ENCODE results near the gene IER3.

IER3 gene

DNA sequence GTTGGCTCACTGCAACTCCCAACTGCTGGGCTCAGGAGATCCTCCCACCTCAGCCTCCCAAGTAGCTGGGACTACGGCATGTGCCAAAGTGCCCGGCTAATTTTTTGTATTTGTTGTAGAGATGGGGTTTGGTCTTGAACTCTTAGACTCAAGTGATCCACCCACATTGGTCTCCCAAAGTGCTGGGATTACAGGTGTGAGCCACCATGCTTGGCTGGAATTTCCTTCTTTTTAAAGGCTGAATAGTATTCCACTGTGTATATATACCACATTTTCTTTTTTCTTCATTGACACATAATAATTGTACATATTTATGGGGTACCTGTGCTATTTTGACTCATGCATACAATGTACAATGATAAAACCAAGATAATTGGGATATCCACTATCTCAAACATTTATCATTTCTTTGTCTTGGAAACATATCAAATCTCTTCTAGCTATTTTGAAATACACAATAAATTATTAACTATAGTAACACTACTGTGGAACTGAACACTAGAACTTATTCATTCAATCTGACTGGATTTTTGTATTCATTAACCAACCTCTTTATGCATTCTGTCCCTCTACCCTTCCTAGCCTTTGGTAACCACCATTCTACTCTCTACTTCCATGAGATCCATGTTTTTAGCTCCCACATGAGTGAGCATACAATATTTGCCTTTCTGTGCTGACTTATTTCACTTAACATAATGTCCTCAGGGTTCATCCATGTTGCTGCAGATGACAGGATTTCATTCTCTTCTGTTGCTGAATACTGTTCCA is 35.1 kb downstream of the IER3 start:
- FAIRE-seq (no peak), DNase-seq (ENCODE audit: low spot score) (no peak)

DNA sequence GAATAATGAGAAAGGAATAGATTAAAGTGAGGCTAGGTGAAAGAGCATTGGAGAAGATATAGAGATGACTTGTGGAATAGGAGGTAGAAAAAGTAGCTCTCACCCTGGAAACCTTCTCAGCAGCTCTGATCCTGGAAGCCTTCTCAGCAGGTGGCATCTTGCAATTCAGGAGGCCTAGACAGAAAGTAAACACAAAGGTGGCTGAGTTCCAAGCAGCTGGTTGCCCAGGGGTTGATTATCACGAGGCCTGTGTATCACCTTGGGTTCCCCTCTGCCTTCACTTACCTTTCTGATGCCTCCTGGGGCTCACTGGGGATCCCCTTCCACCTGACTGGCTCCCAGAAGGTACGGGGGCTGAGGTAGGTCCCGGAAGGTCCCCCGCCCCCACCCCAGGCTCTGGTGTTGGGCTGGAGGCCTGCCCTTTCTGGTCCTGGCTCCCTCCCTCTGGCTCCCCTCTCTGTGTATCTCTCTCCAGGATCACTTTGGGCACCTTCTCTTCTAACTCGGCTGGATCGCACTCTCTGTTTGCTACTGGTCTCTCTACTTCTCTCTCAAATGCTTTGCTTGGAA is 37.0 kb downstream of the IER3 start:
- FAIRE-seq (no peak), DNase-seq (ENCODE audit: low spot score) (no peak)

DNA sequence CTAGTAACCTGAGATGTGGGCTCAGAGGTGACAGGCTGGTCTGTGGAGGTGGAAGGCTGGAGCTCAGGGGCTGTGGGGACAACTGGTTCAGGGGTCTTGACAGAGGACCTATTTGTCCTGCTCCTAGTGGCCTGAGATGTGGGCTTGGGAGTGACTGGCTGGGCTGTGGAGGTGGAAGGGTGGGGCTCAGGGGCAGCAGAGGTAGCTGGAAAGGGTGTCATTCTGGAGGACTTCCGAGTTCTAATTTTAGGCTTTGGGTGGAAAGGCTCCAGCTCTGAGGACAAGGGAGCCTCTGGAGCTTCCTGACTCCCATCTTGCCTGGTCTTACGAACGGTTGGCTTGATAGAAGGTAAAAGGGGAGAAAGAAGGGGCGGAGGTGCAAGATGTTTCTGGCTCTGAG is 38.7 kb downstream of the IER3 start:
- FAIRE-seq (no peak), DNase-seq (ENCODE audit: low spot score) (no peak)

DNA sequence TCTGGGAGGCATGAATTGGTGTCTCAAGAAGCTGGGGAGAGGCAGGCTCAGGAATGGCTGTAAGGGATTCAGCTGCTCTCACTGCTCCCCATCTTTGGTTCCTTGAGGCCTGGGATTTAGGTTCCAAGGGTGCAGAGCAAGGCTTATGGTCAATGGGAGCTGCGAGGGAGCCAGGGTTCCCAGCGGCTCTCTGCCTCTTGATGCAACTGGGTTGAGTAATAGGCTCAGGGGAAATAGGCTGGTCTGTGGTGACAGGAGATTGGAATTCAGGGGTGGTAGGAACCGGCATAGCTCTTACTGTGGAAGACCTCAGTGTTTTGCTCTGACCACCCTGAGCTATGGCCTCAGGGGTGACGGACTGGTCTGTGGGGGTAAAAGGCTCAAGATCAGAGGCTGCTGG is 40.5 kb downstream of the IER3 start:
- no peak for DNase-seq (ENCODE audit: low spot score)
- no peak for FAIRE-seq

DNA sequence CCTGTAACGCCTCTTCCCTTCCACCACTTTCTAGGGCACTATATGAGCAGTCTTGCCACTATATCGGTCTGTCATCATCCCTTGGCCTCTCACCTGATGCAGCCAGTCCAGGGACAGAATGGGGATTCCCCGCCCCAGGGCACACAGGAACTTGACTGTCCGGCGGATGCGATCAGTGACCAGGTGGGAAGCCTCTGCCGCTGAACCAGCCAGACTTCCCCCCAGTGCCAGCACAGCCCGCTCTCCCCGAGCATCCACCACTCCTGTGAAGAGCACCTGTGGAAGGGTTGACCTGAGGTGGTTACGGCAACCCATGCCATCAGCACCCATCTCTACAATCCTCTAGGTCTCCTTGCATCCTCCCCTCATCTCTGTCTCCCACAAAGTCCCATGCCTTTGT is 41.3 kb downstream of the IER3 start:
- FAIRE-seq = no peak
- no peak for DNase-seq (ENCODE audit: low spot score)

DNA sequence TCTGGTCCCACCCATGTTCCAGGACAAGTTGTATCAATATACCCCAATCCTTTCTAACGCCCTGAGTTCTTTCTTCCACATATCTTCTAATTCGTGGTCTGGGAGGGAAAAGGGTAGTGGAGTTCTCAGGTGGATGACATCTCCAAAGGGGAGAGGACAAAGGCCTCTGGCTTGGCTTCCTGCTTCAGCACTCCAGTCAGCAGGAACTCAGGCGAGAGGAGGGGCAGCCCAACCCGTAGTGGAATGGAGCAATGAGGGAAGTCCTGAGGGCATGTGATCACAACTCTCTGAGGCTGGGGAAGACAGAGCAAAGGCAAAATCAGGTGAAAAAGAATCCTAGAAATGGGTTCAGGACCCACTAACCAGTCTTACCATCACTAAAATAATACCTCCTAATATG is 44.0 kb downstream of the IER3 start:
- no peak for FAIRE-seq
- no peak for DNase-seq (ENCODE audit: low spot score)

DNA sequence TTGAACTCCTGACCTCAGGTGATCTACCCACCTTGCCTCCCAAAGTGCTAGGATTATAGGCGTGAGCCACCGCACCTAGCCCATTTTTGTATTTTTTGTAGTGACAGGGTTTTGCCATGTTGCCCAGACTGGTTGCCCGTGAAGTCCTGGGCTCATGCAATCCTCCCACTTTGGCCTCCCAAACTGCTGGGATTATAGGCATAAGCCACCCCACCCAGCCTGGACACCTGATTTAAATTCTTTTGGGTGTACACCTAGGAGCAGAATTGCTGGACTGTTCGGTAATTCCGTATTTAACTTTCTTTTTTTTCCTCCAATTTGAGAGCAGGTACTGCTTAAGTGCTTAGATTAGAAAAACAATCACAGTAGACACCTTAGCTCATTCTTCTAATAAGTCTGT is 47.9 kb downstream of the IER3 start:
- no peak for DNase-seq (ENCODE audit: low spot score)
- no peak for FAIRE-seq
